ENCODE measurements around the gene RBMS3.
"Not testable (repeated sequence)": the region's sequence is repeated elsewhere in the genome, so short reads cannot be mapped to it uniquely, and the experiment has no call there.

Gene RBMS3

DNA sequence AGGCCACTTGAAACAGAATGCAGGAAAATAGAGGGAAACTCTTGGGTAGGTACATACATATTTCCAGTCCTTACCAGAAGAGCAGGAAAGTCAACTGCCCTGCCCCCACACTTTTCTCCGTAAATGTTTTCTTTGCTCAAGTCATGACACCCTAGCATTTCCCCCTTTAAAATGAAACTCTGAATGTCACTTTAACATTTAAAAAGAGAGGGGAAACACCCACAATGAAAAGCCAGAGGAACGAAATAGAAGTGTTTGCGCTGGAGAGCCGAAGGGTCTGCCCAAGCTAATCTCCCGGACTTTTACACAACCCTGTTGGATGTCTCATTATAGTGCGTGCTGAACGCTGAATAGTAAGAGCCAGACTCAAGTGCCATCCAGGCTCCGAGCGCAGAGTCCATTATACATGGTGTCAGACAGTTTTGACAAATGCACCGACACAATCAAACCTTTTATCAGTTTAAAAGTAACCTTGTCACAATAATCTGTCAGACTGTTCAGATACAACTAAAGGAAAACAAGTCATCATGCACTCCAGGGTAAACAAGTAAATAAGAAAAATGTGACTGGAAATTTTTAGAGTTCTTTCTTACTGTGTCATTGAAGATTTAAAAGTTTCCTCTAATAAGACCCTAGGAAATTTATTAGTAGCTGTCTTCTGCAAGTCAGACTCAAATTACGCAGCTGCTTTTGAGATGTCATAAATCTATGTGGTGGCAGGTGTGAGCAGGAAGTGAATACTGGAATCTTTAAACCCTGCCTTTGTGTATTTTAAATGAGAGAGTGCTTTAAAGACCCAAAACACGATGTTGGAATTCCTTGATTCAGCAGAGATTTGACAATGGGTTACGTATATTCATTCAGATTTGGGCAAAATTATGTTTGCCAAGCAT, 159.8 kb downstream of the RBMS3 start:
- peak; percentile 67 for DNase-seq

DNA sequence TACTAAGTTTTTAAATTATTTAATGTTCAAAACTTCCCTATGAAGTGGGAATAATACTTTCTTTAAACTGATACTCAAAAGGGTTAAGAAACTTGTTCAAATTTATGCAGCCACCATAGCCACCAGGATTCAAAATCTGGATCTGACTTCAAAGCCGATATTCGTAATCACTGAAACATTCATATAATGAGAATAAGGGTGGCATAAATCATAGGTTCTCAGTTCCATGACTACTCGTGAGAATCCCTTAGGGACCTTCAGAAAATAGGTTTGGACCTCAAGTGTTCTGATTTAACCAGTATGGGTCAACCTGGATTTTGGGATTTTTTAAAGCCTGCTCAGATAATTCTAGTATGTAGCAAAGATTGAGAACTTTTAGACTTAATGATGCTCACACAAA, 160.6 kb downstream of the RBMS3 start:
- DNase-seq = no peak

DNA sequence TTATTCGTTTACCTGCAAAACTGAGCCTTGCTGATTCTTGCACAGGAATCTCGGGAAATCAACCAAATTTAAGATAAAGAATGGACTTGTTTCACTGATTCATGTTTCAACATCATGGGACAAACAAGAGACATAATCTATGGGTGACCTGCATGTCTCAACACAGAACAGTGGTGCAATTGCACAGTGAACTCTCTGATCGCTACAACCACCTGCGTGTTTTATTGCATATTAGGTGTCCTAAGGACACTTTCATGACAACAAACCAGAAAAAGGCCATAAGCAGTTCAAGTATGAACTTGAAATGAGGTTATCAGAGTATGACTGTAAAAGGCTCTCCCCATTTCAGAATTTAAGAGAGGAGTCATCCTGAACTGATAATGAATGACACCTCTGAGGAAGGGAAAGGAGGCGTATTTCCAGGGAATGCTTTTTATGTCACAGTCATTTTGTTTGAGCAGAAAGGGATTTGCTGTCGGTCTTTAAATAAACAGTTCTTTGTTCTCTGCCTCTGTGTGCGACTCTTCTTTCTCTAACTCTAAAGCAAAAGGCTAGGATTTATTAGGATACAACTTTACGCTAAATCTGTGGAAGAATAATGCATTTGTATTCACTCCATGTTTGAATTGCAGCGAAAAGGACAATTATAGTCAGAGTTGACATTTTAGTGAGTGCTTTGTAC, 167.2 kb downstream of the RBMS3 start:
- no peak for DNase-seq

DNA sequence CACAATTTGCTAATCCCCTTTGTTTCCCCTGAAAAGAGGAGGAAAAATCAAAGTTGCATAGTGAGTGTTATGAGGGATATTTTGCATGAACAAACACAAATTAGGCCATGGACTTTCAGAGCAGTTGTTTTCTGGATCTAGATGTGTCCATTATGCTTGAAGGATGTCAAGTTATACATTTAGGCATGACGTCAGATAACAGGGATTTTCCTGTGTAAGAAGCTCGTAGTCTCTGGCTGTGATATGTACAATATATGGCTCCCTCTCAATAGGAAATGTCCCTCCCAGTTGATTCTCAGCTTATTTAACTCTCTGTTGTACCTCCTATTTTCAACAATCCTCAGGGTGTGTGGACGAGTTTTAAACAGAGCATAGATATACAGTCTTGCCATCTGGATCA, 171.0 kb downstream of the RBMS3 start:
- DNase-seq = no peak

DNA sequence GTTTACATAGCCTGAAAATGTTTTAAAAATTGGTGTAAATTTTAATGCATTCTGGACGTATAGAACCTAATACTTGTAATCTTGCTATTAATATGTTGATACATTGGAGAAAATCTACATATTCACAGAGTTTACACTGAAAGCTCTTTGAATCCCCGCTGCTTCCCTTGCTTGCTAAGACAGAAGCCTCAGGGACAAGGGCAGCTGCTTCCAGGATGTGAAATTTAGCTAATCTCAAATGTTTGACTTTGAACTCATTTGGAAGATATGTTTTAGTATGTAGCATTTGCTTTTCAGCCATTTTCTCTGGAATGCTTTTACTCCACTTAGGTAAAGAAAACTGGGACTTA, 172.0 kb downstream of the RBMS3 start:
- no peak for DNase-seq

DNA sequence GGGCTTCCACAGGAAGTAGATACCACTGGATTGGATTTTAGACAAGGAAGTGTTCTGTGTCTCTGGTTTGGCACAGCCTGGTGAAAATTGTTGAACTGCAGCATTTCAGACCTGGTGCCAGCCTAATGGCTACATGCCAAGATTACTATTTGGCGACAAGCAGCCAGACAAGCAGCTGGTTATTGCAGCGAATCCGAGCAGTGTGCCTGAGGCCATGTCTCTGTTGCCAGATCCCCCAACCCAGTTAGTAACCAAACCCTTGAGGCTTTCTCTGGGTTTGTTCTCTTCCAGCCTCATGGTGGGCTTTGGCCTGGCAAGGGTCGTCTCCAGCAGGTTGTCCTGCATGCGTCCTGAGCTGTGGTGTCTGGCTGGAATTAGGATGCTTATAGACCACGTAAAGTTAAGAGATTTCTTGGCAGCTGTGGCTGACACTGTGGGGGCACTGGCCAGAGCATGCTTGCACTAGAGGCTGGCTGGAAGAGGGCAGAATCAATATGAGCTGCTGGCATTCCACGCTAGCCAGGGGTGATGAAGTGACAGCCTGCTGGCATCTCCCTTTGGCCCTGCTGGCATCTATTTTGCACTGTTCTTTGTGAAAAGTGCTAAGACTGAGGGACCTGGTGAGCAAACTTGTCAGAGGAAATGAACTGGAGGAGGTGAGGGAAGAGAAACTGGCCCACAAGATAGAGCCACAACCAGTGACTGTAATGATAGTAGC, 172.6 kb downstream of the RBMS3 start:
- DNase-seq = peak; percentile 68

DNA sequence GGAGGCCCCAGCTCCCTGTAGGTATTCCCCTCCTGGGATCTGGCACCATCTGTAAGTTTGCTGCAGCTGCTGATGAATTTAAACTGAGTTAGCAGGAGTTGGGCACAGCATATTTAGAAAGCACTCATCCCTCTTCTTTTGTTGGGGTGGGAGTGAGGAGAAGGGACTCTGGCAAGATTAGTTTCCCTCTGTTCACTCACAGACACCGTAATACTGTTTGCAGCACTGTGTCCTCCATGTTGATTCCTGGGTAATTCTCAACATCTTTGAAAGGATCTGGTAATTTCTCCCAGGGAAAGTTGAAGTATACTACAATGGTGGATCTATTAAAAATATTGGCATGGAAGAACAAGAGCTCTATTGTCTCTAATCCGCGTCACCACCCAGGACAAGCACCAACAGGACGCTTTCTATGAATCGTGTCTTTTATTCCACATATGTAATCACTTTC, 173.3 kb downstream of the RBMS3 start:
- no peak for DNase-seq

DNA sequence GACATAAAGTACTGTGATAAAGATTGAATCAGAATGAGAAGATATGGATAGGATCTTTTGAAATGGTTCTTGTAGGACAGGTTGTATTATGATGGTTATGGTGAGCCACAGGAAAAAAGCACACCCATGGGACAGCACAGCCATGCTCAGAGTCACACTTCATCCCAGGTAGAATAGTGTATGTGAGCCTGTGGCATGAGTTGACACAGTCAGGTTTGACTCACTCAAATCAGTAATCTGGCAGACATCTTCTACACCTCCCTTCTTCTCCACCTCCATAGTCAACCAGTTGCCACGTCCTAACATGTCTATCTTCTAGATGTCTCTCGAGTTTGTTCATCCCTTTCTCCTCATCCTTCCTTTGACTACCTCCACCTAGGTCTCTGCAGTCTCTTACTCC, 176.0 kb downstream of the RBMS3 start:
- no peak for DNase-seq

DNA sequence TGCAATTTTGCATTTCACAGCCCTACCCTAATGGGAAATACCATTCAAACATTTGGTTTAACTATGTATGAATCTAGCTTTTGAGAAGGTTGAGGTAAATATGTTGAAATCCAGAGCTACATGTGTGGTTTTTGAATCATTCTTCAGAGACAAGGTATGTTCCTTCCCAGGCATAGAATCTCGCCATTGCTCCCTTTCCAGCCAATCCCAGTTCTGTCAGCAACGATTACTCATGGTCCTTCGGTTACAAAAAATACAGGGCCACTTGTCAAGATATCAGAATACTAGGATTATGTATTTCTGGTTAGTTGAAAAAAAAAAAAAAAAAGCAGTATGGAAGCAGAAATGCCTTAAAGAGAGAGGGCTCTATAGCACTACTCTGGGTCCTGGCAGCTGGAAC, 182.4 kb downstream of the RBMS3 start:
- DNase-seq = no peak

DNA sequence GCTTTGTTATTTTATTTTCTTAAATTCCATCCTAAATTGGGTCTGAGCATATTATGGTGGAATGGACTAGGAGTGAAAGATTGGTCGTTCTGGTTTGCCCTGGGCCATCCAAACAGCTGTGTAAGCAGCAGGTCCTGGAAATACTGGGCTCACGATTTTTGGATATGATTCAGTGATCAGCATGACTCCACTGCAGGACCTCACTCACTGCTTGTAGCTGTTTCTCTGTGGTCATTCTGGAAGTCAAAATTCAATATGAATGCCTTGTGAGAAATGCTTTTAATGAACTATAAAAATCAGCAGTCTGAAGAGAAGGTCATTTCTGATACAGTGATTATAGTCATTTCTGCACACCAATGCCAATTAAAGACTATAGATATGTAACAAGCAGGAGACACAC, 185.0 kb downstream of the RBMS3 start:
- DNase-seq = no peak

DNA sequence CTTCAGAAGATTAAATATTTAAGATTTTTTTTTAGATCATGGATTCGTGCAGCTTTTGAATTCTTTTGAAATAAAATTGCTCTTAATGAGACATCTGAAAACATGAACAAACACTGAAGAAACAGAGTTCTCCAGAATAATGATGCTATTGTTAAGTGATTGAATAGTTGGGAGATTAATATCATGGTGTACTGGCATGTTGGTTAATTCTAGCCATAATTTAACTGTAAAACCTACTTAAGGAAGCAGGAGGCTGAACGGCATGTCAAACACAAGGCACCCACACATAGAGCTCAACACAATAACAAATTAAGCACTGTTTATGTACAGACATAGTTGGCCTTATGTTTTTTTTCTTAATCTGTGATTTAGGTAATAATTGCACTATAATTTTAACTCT, 185.6 kb downstream of the RBMS3 start:
- no peak for DNase-seq

DNA sequence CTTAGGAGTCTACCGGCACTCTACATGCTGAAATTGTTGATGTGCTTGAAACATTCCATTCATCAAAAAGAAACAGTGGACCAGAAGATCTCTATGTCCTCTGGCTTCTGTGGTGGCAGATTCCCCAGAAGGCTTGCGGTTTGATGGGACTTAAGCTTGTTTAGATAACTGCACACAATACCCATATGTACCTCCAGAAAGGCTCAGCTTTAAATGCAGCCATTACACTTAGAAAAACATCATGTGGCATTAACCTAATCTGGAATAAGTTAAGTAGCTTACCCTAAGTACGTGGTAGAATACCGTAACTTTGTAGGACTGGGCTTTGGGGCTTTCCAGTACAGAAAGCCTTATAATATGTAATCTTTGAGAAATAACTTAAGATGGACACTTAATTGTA, 187.3 kb downstream of the RBMS3 start:
- no peak for DNase-seq

DNA sequence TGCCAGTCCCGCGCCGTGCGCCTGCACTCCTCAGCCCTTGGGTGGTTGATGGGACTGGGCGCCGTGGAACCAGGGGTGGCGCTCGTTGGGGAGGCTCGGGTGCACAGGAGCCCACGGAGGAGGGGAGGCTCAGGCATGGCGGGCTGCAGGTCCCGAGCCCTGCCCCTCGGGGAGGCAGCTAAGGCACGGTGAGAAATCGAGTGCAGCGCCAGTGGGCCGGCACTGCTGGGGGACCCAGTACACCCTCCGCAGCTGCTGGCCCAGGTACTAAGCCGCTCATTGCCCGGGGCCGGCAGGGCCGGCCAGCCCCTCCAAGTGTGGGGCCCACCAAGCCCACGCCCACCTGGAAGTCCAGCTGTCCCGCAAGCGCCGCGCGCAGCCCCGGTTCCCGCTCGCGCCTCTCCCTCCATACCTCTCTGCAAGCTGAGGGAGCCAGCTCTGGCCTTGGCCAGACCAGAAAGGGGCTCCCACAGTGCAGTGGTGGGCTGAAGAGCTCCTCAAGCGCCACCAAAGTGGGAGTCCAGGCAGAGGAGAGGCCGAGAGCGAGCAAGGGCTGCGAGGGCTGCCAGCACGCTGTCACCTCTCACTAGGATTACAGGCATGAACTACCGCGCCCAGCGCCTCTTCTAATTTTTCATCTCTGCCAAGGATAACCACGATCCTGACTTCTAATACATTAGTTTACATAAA, 192.8 kb downstream of the RBMS3 start:
- not testable (repeated sequence) for DNase-seq

DNA sequence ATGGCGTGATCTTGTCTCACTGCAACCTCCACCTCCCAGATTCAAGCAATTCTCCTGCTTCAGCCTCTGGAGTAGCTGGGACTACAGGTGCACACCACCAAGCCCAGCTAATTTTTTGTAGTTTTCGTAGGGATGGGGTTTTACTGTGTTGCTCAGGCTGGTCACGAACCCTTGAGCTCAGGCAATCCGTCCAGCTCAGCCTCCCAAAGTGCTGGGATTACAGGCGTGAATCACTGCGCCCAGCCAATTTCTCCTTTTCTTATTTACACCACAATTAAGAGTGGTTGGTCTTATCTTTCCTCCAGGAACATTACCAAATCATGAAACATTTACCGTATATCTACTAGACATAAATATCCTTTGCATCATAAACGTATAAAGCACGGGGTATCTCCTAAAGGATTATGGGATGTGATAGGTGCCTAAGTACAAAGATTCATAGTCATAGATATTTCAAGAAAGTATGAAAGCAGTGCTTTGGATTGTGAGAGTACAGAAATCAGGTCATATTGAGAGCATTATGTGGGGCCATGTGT, 194.5 kb downstream of the RBMS3 start:
- no peak for DNase-seq

DNA sequence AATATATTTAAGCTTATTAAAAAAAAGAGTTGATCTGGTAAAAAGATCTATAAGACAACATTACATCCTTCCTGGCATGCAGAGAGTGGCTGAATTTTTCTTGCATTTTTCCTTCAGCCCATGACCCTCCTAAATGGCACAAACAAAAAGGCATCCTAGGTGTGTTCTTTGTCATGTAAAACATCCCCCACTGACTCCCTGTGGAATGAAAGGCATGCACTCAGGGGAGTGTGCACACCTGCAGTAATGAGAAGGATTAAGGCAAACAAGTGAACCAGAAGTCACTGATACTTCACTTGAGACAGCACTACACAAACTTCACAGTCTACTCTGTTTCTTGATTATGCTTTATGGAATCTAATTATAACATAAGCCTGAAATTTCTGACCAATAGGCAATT, 195.0 kb downstream of the RBMS3 start:
- DNase-seq = no peak

DNA sequence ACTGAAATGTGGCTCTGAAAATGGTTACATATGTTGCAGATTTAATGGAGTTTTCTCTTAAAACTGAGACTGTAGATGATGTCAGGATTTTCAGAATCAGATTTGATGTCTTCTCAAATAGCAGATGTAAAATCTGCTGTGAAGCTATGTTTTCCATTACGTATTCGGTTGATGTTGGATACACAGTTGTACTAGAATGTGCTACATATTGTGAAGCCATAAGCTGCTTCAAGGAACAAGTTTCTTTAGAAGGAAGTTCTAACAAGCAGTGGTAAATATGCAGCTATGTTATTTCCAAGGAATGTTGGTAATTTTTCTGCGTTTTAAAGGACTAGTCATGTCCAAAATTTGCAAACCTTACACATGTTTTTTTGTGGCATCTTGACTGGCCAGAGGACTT, 197.7 kb downstream of the RBMS3 start:
- DNase-seq = no peak

DNA sequence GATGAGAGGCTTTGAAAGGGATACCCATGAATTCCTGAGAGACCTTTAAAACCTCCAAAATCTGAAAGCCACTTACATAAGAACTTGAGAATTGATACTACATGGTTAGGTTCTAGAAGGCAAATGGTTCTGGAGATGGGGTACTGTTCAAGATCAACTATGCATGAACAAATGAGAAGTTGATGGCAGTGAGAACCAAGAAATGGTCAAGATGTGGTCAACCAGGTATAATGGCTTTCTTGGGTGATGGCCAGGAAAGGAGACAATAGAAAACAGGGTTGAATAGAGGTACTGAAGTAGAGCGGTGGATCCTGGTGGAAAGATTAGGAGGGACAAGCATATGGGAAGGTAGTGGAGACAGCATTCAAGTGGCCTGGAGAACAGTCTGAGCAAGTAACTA, 200.4 kb downstream of the RBMS3 start:
- DNase-seq = no peak

DNA sequence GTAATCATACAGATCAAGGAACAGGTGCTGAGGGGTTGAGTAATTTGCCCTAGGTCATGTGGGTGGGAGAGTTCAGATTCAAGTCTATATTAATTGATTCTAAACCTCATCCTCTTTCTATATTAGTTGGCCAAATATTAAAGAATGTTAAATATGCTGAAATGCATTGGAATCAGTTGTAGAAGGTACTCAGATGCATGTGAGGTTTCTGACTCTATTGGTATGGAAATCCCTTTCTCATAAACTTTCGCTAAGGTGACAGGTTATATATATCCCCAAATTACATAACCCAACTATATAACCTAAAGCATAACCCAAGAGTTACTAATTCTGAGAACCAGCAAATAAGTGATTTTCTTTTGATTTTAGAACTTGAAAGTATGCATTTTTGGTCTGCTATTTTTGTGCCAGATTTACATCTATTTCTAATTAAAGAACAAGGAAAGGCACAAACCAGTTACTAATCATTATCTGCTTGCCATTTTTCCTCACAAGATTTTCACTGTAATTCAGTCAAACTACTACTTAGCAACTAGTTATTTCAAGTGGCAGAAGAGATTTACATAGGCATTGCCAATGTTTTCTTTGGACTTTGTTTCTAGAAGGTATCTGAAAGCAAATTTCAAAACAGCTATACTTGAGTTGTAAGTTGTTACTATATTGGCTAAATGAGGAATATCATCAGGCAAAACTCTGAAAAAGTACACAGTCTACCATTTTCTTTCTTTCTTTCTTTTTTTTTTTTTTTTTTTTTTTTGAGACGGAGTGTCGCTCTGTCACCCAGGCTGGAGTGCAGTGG, 201.3 kb downstream of the RBMS3 start:
- no peak for DNase-seq

DNA sequence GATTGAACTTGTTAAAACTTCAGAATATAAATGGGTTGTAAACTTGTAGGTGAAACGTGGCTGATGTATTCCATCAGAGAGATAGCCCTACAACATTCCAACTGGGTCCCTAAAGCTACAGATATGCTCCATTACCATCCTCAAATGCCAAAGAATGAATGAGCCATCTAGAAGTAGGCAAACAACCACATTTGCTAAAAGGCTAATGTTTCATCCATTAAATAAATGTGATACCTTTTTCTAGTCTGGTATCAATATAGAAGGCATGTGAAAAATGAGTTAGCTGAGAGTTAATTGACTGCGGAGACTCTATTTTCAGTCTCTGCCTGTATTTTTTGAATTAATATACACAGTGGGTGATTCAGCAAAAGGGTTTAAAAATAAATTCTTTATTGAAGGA, 203.8 kb downstream of the RBMS3 start:
- no peak for DNase-seq

DNA sequence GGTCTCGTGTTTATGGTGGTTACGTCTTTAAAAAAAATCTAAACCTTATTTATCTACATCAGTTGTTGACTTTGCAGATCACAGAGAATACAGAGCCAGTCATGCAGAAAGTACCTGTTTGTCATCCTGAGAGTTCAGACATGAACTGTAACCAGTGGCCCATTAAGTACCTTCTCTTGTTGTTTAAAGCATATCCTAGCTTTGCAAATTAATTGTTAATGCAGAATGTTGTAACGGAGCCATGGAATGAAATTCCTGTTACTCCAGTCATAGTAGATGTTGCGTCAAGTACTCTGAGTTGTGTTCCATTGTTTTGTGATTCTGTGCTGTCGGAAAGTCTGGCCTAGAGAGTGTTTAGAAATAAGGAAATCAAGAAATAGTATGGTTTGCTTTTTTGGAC, 205.2 kb downstream of the RBMS3 start:
- peak; percentile 35 for DNase-seq

DNA sequence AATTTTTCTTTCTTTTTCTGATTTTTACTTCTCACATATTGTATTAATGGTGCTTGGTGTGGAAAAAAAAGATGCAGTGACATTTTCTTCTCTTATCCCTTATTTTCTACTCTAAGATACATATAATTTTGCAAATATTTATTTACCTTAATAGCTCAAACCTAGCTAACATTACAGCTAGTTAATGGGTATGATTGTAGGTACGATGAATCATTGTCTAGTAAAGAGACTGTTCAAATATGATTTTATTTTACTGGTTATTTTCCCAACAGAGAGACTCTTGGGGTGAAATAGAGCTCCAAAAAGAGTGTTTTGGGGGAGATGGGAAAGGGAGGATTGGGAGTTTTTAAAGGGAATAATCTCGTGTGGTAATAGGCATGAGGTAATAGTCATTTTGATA, 206.0 kb downstream of the RBMS3 start:
- no peak for DNase-seq

DNA sequence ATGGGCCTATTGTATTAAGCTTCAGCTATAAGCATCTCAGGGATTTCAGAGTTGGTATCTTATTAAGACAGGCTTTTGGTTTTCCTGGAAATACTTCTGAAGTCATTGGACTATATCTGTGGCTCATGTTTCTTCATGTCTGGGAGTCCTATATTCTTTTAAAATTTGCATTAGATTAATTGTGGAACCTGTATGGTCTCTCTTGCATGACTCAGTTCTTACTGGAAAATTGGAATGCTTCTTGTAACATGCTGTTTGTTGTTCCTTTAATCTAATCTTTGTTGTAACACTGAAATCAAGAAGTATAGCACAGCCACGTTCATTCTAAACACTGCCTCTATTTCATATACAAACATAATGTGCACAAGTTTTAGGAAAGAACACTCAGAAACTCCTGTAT, 208.1 kb downstream of the RBMS3 start:
- no peak for DNase-seq
